IMR-90 (cell line): ENCODE results near the gene DNM3.

Source experiments
- CTCF ChIP-seq: conservative IDR thresholded peaks from 2 replicates; pipeline ENCODE4 v1.5.1; 2012; ENCODE audit warnings: mild to moderate bottlenecking, low read depth, low read length, improper control_type of control experiment
- MAZ ChIP-seq: IDR thresholded peaks from 2 replicates; pipeline ENCODE4 v1.6.1; 2012; ENCODE audit warnings: low read depth, mild to moderate bottlenecking, low read length, improper control_type of control experiment, moderate library complexity, borderline replicate concordance
- POLR2A ChIP-seq: IDR thresholded peaks from 2 replicates; pipeline ENCODE4 v1.6.1; 2012; ENCODE audit warnings: mild to moderate bottlenecking, low read depth, low read length

DNA sequence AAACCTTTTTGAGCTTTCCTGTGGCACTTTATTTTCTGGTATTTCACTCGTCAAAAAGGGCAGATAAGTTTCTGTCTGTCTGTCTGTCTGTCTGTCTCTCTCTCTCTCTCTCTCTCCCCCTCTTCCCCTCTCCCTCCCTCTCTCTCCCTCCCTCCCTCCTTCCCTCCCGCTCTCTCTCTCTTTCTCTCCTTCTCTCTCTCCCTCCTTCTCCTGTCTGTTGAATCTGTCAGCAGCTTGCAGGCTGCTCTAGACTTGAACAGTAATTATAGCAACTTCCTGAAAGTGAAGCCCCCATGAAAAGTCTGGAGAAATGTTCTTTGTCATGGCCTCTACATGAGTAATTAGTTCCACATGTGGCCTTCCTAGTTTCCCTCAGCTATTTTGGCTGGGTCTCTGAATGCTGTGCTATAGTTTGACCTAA is 303.9 kb downstream of the DNM3 start:
- TF ChIP-seq CTCF (no peak), MAZ (no peak), POLR2A (no peak)
